Left colon (tissue), 2 donors: ENCODE data around the gene OVCH2. TPM values are rescaled to one million over a fixed set of nuclear protein-coding genes. Genes with fewer than 3 reads are reported as not detected.
"Not testable (repeated sequence)": the region's sequence is repeated elsewhere in the genome, so short reads cannot be mapped to it uniquely, and the experiment has no call there.

Experiments used
- ATAC-seq: fragments of 200-7000 bp; cut with Tn5 transposase; one replicate; pipeline ENCODE4 v1.9.1; 2020; ENCODE audit warnings: mild to moderate bottlenecking, moderate library complexity
- DNase-seq, 2 donors: peaks; one replicate each; pipeline ENCODE4 v3.0.0-alpha.2; 2020
- intact Hi-C, 2 donors: fragments of 100-400 bp; cut with DNase I in 1 of 2; cut with micrococcal nuclease in 1 of 2; formaldehyde crosslinking; loops; one replicate each; pipeline versions ENCODE4 v1.11.2 to v1.14.0; 2022; cut with DNase I, micrococcal nuclease
- total RNA-seq, 2 donors: library from RNA; stranded (reverse); fragmentation: NEBNext Ultra II Directional; extraction: Animal tissue kit (Norgen Biotek cat#: 25700); gene quantifications; one replicate each; pipeline ENCODE4 v1.2.1, GENCODE V29; 2021
- donor health status: DM: no; HTN: no; CAD: no.
- donor health status: DM: yes; HTN: yes; CAD: no.

Gene OVCH2
- total RNA-seq, 2 donors from 2014 or later, result not detected

- ATAC-seq, result peak; percentile 90
- intact Hi-C loops, result no loop called here
These were observed 32.4 kb downstream of the OVCH2 start for GRCh38 chr11:7673724-7674434.

DNA sequence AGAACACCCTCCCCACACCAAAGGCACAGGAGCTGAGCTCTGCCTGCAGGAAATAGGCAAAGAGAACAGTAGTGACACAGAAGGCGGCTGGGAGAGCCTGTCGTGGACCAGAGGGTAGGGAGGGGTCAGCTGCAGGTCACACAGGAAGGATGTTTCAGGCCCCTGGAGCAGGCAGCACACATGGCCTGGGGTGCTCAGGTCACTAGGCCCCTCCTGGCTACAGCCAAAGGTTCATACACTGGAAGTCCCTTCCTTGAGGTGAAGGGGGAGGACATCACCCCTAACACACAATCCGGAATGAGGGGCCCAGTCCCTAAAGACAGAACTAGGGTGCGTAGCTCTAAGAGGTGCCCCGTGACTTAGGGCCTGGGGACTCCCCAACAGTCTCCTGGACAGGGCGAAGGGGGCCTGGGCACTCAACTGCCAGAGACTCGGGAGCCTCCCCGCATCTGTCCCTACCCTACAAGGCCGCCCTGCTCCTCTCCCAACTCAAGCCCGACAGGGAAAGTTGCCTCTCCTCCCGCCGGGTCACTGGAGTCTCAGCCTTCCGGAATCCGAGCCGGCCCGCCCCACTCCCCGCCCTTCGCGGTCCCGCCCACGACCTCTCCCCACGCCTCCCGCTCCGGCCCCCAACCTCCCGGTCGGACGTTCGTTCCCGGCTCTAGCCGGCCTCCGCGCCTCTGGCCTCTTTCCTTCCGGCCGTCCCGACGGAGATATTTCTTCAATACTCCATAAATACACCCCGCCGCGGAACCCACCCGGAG lies 33.1 kb downstream of the OVCH2 start, which contains the start of gene CYB5R2:
CYB5R2 (minus strand) TSS at position 541 of the 764 bp plus-strand sequence. CDS start 675 bp downstream, outside the sequence.
- intact Hi-C loops, result no loop called here
- DNase-seq (peak; percentile 79 to 82), ATAC-seq (peak; percentile 88)

More at GRCh38 chr11:7673724-7674434, 32.4 kb downstream of the OVCH2 start:
- peak; percentile 68 to 78 for DNase-seq

- ATAC-seq, result no peak
- DNase-seq, result no peak
- intact Hi-C loops, result no loop called here
These were observed 33.9 kb downstream of the OVCH2 start for GRCh38 chr11:7672276-7672959.

GRCh38 chr11:7671347-7672215 lies 34.7 kb downstream of the OVCH2 start:
- DNase-seq (no peak), ATAC-seq (no peak)
- intact Hi-C loops, result no loop called here

DNA sequence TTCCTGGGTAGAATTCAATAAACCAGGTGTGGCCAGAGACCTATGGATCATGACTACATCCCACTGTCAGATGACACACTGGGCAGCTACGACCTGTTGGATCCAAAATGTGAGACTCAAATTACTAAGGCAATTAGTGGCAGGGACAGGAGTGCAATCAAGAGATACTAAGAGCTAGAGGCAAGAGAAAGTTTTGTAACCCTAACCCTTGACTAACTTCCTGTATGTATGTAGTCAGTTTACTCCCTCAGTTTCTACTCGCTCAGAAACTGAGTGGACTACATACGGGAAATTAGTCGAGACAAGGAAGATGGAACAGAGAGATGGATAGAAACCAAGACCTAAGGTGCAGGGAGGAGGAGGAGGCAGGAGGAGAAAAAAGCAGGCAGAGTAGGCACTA lies 35.6 kb downstream of the OVCH2 start:
- intact Hi-C loops, result no loop called here
- ATAC-seq (no peak), DNase-seq (no peak)

- intact Hi-C loops, result loop anchor here in 1 of 2 donors (10.0 kb wide), 1 partner anchor 104 kb away; no protein-coding TSS in a partner anchor
- no peak for ATAC-seq
- no peak for DNase-seq
These were observed 37.4 kb downstream of the OVCH2 start for GRCh38 chr11:7668911-7669310.

DNA sequence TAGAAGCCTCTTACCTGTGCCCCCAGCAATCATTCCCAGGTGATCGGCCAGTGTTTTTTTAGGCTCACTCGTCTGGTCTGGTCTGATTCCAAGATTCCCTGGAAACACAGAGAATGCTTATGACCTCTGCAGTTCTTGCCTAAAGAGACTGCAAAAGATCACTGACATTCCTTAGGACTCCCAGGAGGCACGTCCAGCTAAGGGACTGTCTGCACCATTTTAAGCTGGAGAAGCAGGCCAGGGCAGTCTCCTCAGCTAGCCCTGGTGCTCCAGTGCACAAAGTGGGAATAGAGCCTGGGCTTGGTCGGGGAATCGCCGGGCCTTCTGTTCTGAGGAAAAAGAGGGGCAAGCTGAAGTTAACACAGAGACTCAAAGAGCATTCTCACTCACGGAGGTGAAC lies 37.8 kb downstream of the OVCH2 start:
- ATAC-seq (no peak), DNase-seq (no peak)
- intact Hi-C loops, result loop anchor here in 1 of 2 donors (10.0 kb wide), 1 partner anchor 104 kb away; no protein-coding TSS in a partner anchor

GRCh38 chr11:7667460-7667859 lies 38.8 kb downstream of the OVCH2 start:
- DNase-seq, result no peak
- intact Hi-C loops, result loop anchor here in 1 of 2 donors (10.0 kb wide), 1 partner anchor 103 kb away; no protein-coding TSS in a partner anchor
- ATAC-seq, result no peak

DNA sequence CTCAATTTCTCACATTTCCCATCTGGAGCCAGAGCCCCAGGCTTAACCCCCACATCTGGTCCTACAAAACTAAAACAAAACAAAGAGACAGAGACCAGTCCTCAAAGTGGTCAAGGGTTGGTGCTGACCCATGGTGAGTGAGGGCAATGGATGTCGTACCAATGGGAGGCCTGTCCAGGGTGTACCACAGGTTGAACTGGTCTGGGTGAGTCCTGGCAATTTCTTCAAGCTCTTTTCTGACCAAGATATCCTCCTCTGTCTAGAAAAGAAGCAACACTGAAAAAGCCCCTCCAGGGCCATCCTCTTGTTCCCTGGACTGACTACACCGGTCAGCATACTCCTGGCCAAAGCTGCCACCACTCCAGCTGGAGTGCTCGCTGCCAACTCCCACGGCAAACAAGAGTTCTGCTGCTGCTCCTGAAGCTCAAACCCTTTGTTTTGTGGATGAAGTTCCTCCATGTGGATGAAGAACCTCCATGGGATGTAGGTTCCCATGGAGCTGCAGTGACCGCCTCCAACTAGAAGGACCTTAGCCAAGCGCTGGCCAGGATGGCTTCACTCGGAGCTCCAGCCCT lies 39.9 kb downstream of the OVCH2 start:
- intact Hi-C loops, result loop anchor here in 1 of 2 donors (10.0 kb wide), 1 partner anchor 102 kb away; no protein-coding TSS in a partner anchor
- ATAC-seq (no peak), DNase-seq (no peak)

DNA sequence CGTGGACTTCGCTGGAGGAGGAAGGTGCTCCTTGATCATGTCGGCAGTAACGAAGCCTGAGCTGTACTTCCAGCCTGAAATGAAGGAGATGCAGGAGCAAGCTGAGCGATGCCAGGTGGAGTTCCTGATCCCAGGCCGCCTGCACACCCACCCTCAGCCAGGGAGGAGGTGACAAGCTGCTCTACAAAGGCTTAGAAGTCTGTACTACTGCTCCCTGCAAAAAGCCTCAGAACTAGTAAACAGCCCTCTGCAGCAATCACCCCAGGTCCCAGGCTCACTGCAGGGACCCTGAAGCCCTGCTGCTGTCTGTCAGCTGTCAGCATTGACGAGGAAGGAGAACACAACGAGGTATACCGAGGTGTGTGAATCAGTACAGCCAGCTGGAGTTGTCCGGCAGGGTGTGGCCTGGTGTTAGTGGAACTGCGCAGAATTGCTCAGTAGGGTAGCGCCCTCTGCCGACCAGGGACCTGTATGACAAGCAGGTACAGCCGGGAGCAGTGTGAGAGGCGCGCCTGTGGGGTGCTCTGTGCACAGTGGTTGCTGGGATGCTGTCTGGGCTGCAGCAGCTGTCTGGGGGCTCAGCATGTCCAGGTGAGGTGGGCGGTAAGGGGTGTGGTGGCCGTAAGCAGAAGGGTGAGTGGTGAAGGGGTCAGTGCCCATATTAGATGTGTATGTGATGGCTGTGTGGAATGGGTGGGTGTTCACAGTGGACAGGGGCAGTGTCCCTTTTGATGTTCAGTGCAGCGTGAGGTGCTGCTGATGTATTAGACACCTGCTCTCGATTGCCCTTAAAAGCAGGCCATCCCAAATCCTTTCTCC lies 40.6 kb downstream of the OVCH2 start:
- intact Hi-C loops, result loop anchor here in 1 of 2 donors (10.0 kb wide), 1 partner anchor 101 kb away; no protein-coding TSS in a partner anchor
- ATAC-seq, result peak; percentile 97

GRCh38 chr11:7664867-7665266 lies 41.4 kb downstream of the OVCH2 start:
- DNase-seq (no peak), ATAC-seq (no peak)
- intact Hi-C loops, result loop anchor here in 1 of 2 donors (10.0 kb wide), 1 partner anchor 100 kb away; no protein-coding TSS in a partner anchor

More for the DNA sequence above, 40.6 kb downstream of the OVCH2 start:
- peak; percentile 85 to 89 for DNase-seq

- intact Hi-C loops, result loop anchor here in 1 of 2 donors (10.0 kb wide), 1 partner anchor 99 kb away; no protein-coding TSS in a partner anchor
- ATAC-seq, DNase-seq: not testable (repeated sequence)
These were observed 42.7 kb downstream of the OVCH2 start for GRCh38 chr11:7663531-7663930.

- intact Hi-C loops, result loop anchor here in 1 of 2 donors (10.0 kb wide), 1 partner anchor 93 kb away; no protein-coding TSS in a partner anchor
- ATAC-seq (peak; percentile 97), DNase-seq (peak; percentile 61 to 62)
These were observed 48.8 kb downstream of the OVCH2 start for GRCh38 chr11:7657306-7658025.

DNA sequence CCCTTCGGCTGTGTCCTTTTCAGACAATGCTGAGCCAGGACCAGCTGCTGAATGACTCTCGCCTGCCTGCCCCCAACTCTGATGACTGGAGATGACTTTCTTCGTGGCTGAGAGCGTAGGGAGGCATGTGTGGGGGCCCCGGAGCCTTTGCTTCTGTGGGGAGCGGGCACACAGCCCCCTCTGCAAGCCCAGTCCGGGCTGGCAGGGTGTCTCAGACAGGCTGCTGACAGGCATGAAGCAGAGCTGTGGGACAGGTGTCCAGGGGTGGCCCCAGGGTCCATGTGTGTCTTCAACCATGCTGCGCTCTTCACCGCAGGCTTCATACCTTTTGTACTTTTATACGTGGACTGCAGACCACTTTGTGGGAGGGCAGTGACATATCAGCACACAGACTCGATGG lies 49.6 kb downstream of the OVCH2 start:
- ATAC-seq, result peak; percentile 18
- DNase-seq, result no peak
- intact Hi-C loops, result loop anchor here in 1 of 2 donors (10.0 kb wide), 1 partner anchor 92 kb away; no protein-coding TSS in a partner anchor

- ATAC-seq, result peak; percentile 2
- intact Hi-C loops, result loop anchor here in 1 of 2 donors (10.0 kb wide), 1 partner anchor 91 kb away; no protein-coding TSS in a partner anchor
- DNase-seq, result no peak
These were observed 50.7 kb downstream of the OVCH2 start for GRCh38 chr11:7655253-7656217.
